DND-41 (cell line): ENCODE data around the gene ESF1.

Source experiments
- CTCF ChIP-seq: IDR thresholded peaks from 2 replicates; pipeline ENCODE4 v1.5.1; 2012; ENCODE audit warnings: borderline replicate concordance, low read length, moderate library complexity, mild to moderate bottlenecking; ENCODE audit not compliant: poor library complexity, severe bottlenecking; ENCODE audit errors: extremely low read depth
- EZH2 ChIP-seq: IDR thresholded peaks from 3 replicates; pipeline ENCODE4 v1.6.1; 2012; ENCODE audit warnings: borderline replicate concordance, low read depth, mild to moderate bottlenecking, moderate library complexity, low read length, inconsistent platforms; ENCODE audit not compliant: severe bottlenecking

- TF ChIP-seq CTCF, result no peak
- TF ChIP-seq EZH2, result no peak
Measured at GRCh38 chr20:13678944-13679343, 105.8 kb downstream of the ESF1 start.
